HCEC 1CT (cell line): ENCODE data around the gene NLRP3.
"Not testable (repeated sequence)": the region's sequence is repeated elsewhere in the genome, so short reads cannot be mapped to it uniquely, and the experiment has no call there.

Experiments used
- DNase-seq: peaks from one replicate; pipeline ENCODE4 v3.0.0-alpha.2; 2017

Gene NLRP3

GRCh38 chr1:247392088-247392487 lies 23.9 kb upstream of the NLRP3 start:
- DNase-seq = no peak

GRCh38 chr1:247395075-247395474 lies 20.9 kb upstream of the NLRP3 start:
- not testable (repeated sequence) for DNase-seq

- DNase-seq = no peak
Measured at GRCh38 chr1:247400685-247401084, 15.3 kb upstream of the NLRP3 start.

- no peak for DNase-seq
Measured at GRCh38 chr1:247401310-247402119, 14.5 kb upstream of the NLRP3 start.

- DNase-seq = no peak
Measured at GRCh38 chr1:247402120-247402675, 13.8 kb upstream of the NLRP3 start.

DNA sequence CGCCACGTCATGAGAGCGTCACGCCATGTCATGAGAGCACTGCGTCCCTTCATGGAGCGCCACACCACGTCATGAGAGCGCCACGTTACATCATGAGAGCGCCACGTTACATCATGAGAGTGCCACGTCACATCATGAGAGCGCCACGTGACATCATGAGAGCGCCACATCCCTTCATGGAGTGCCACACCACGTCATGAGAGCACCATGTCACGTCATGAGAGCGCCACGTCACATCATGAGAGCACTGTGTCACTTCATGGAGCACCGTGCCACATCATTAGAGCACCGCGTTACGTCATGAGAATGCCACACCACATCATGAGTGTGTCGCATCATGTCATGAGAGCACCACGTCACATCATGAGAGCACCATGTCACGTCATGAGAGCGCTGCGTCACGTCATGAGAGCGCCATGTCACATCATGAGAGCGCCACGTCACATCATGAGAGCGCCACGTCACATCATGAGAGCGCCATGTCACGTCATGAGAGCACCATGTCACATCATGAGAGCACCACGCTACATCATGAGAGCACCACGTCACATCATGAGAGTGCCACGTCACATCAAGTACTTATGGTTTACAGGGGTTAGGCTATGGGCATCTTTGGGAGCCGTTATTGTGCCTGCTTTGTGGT lies 9.8 kb upstream of the NLRP3 start:
- no peak for DNase-seq

GRCh38 chr1:247407180-247407616 lies 8.8 kb upstream of the NLRP3 start:
- no peak for DNase-seq

DNA sequence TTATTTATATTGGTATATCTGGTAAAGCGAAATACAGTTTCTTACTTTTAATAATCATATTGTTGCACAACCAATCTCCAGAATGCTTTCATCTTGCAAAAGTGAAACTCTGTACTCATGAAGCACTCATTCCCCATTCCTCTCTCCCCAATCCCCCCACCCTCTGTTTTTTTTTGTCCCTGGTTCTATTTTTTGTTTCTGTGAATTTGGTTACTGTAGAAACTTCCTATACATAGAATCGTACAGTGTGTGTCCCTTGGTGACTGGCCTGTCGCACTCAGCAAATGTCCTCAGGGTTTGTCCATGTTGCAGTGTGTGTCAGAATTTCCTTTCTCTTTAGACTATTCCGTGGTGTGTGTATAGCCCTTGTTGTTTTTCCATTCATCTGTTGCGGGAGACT lies 7.9 kb upstream of the NLRP3 start:
- no peak for DNase-seq

DNA sequence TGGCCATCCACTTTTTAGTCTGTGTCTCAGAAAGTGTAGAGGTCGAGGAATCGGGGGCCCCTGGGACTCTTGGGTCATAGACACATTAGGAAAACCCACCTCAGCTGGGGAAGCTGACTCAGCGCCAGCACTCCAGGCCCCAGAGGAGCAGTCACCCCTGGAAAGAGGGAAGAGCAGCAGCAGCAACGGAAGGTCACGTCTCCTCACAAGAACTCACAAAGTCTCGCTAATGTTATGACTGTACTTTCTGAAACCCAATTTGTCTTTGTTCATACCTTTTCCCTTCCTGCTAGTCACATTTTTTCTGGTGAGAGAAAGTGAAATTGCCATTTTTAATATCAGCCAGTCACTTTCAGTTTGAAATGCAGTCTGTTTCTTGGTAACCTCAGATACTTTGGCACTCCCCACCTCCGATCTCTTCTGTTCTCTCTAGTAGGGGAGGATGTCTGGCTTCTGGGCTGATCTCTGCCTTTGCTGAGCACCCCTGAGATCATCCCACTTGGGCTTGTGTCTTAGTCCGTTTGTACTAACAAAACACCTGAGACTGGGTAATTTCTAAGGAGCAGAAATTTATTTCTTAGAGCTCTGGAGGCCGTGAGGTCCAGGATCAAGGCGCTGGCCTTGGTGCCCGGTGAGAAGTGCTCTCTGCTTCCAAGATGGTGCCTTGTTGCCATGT lies 6.0 kb upstream of the NLRP3 start:
- DNase-seq = no peak

DNA sequence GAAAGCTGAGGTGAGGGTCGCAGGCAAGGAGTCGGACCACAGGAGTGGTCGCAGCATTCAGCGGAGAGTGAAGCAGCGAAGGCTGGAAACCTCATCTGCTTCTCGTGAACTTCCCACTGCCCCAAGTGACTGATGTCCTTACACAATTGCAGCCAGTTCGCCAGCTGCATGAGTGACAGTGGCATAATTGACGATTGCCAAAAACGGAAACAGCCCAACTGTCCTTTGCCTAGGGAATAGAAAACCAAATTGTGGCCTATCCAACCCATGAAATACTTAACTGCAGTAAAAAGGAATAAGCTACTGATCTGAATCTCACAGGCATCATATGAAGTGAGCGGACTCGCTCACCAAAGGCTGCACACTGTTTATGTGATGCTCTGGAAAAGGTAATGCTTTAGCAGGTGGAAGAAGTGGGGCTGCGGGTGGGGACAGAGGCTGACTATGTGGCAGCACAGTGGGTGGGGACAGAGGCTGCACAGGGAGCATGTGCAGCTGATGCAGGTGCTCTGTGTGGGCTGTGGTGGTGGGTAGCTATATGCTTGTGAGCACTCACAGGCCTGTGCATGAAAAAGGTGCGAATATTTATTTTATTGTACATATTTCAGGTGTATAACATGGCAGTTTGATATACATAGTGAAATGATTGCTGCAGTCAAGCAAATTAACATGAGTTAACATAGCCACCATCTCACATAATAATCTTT lies 4.2 kb upstream of the NLRP3 start:
- no peak for DNase-seq

GRCh38 chr1:247417831-247418230 lies 1.9 kb downstream of the NLRP3 start:
- DNase-seq = no peak

DNA sequence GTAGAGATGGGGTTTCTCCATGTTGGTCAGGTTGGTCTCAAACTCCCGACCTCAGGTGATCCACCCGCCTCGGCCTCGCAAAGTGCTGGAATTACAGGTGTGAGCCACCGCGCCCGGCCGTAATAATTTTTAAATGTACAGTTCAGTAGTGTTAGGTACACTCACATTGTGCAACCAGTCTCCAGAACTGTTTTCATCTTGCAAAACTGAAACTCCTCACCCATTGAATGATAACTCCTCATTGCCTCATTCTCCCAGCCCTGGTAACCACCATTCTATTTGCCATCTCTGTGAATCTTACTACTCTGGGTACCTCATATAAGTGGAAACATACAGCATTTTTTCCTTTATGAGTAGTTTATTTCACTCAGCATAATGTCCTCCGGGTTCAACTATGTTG lies 3.4 kb downstream of the NLRP3 start:
- DNase-seq = no peak

GRCh38 chr1:247421074-247421473 lies 5.1 kb downstream of the NLRP3 start:
- DNase-seq = no peak

DNA sequence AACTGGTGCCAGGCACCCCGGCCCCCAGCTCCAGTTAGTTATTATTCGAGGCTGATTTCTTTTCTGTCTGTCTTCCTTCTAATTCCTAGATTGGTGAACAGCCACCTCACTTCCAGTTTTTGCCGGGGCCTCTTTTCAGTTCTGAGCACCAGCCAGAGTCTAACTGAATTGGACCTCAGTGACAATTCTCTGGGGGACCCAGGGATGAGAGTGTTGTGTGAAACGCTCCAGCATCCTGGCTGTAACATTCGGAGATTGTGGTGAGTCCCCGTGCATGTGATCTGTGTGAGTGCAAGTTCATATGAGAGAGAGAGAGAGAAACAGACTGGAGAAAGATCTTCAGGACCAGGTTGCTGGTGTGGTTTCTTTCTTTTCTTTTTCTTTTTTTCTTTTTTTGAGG lies 13.5 kb downstream of the NLRP3 start:
- DNase-seq = no peak

DNA sequence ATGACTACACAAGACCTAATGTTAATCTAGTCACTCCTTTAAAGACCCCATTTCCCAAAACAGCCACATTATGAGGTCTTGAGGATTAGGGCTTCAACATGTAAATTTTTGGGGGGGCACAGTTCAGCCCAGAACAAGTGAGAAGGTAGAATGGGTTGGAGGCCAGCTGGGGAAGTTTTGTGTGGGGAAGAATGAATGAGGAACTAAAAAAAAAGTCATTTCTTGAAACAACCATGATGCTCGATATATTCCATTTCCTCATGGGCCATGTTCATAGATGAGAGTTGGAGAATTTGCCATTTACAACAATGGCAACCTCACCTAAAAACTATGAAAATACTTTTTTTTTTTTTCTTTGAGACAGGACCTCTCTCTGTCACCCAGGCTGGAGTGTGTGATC lies 14.5 kb downstream of the NLRP3 start:
- DNase-seq = no peak

DNA sequence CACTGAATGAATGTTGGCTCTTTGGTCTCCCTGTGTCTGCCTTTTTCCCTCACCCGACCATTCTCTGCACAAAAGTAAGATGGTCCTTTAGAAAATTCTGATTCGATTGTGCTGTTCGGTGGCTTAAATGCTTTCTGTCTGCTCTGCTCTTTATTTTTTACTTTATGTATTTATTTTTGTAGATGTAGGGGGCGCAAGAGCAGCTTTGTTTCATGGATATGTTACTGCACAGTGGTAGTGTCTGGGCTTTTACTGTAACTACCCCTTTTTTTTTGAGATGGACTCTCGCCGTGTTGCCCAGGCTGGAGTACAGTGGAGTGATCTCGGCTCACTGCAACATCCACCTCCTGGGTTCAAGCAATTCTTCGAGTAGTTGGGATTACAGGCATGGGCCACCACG lies 15.7 kb downstream of the NLRP3 start:
- DNase-seq = no peak

DNA sequence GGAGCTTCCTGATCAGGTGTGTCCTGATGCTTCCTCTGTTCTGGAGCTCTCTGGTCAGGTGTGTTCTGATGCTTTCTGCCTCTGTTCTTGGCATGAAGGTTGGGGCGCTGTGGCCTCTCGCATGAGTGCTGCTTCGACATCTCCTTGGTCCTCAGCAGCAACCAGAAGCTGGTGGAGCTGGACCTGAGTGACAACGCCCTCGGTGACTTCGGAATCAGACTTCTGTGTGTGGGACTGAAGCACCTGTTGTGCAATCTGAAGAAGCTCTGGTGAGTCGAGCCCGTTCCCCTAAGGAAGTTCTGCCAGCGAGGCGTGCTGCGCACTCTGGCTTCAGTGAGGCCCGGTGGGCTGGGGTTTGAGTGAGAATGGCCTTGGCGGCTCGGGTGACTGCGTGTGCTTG lies 18.0 kb downstream of the NLRP3 start:
- DNase-seq = no peak

GRCh38 chr1:247435030-247435758 lies 19.2 kb downstream of the NLRP3 start:
- no peak for DNase-seq

DNA sequence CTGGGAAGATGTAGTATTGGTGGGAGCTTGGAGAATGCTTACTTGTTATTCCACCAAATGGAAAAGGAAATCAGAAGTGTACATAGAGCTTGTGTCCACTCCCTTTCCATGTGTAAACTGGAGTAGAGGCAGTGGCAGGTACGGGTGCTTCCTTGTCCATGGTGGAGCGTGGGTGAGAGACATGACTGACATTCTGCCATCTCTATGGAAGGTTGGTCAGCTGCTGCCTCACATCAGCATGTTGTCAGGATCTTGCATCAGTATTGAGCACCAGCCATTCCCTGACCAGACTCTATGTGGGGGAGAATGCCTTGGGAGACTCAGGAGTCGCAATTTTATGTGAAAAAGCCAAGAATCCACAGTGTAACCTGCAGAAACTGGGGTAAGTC lies 19.8 kb downstream of the NLRP3 start:
- no peak for DNase-seq

DNA sequence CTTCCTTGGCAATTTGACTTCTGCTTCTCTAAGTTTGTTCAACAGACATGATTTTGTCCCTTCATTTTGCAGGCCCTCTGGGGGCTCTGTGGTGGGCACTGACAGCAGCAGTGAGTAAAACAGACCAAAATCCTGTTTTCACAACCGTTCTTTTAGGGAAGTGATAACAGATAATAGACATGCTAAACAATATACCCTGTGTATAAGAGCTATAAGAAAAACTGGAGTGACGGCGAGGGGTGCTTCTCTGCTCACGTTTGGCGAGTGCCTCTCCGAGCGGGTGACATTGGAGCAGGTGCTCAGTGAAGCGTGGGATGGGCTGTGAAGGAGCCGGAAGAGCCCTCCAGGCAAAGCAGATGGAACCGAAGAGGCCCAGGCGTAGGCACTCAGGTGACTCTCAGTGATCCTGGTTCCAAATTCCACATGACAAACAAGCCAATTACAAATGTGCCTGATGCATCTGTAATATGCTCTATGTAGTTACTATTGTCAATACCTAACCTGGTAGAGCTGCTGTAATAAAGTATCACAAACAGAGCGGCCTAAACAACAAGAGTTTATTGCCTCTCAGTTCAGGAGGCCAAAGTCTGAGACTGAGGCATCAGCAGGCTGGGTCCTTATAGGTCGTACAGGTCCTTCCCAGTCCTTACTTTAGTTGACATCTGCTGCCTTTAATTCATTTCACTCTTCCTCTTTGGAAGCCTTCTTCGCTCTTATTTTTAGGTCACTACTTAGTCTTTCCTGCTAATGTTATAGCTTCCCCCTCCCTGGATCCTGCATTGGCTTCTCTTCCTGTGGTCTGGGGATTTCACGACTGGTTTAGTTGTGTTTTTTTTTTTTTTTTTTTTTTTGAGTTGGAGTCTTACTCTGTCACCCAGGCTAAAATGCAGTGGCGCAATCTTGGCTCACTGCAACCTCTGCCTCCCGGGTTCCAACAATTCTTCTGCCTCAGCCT lies 21.9 kb downstream of the NLRP3 start:
- no peak for DNase-seq

DNA sequence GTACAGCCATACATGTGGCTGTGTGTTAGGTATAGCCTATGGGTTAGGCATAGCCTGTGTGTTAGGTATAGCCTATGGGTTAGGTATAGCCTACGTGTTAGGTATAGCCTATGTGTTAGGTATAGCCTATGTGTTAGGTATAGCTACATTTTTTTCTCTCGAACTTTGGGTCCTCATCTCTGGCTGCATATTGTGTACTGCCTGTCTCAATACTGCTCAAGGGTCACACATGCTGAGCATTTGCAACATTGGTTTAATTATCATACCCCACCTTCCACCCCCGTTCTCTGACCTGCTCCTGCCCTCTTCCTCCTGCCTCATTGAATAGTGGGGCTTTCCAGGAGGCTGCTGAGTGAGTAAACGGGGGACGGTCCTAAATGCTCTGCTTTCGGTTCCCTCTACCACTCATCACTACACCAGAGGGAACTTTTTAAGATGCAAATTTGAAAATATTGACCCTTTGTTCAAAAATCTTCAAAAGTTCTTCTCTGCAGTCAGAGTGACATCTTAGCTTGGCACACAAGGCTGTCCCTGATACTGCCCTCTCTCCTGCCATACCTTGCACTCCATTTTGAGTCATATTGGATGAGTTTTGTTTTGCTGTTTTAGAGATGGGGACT lies 24.1 kb downstream of the NLRP3 start:
- DNase-seq = no peak
